ENCODE data around the gene LACRT. TPM values are rescaled to one million over a fixed set of nuclear protein-coding genes. Genes with fewer than 3 reads are reported as not detected.

Gene LACRT
- total RNA-seq, 1 experiment from 2014 or later: not detected

Other genes starting within 250 kb of the LACRT start
- 19.3 to 21.9 TPM (median 20.8 TPM) in 3 replicates for gene ITGA5, start 215.6 kb downstream of the LACRT start, total RNA-seq (2021)
- 0.55 to 0.99 TPM (median 0.74 TPM) in 3 replicates for gene GTSF1, start 161.3 kb downstream of the LACRT start, total RNA-seq (2021)
- 0.41 to 0.76 TPM (median 0.57 TPM) in 3 replicates for gene NCKAP1L, start 137.1 kb downstream of the LACRT start, total RNA-seq (2021)
- gene PDE1B, start 85.3 kb downstream of the LACRT start, total RNA-seq (2021): 0.41 to 1.9 TPM (median 0.64 TPM) in 3 replicates
- gene PPP1R1A, start 46.2 kb downstream of the LACRT start, total RNA-seq (2021): 12.4 to 15.5 TPM (median 13.1 TPM) in 3 replicates
- gene DCD, start 13.5 kb upstream of the LACRT start, total RNA-seq (2021): not detected in 3 replicates
- not detected in 3 replicates for gene MUCL1, start 219.6 kb upstream of the LACRT start, total RNA-seq (2021)

All from WTC11 (cell line).